Measurements from ENCODE around the gene SLC47A2.

Gene SLC47A2

DNA sequence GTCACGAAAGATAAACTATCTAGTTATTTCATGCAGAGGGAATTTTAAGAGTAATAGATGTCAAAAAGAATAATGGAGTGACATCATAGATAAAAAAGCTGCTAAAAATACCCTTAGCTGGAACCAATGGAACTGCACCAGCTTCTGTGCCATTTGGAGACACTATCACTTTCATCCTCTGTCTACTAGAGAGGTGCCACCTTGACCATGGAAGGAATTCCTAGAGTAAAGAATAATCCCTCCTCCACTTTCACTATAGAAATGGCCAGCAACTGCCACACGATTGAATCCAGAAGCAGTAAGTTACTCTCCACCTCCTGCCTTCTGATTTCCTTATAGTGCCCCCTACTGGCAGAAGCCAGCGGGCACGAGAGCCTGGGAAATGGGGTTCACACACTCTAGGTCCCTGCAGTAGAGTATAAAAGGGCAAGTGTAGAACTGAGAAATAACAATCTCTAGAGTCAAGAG lies 70.6 kb downstream of the SLC47A2 start:
- peak overlapping the region; percentile 98 for H3K27ac ChIP-seq
- TF ChIP-seq, protein P1, sequence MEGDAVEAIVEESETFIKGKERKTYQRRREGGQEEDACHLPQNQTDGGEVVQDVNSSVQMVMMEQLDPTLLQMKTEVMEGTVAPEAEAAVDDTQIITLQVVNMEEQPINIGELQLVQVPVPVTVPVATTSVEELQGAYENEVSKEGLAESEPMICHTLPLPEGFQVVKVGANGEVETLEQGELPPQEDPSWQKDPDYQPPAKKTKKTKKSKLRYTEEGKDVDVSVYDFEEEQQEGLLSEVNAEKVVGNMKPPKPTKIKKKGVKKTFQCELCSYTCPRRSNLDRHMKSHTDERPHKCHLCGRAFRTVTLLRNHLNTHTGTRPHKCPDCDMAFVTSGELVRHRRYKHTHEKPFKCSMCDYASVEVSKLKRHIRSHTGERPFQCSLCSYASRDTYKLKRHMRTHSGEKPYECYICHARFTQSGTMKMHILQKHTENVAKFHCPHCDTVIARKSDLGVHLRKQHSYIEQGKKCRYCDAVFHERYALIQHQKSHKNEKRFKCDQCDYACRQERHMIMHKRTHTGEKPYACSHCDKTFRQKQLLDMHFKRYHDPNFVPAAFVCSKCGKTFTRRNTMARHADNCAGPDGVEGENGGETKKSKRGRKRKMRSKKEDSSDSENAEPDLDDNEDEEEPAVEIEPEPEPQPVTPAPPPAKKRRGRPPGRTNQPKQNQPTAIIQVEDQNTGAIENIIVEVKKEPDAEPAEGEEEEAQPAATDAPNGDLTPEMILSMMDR (IDR thresholded peaks at IDR 0.05): peak; percentile 77
- no peak for TF ChIP-seq ZFX (IDR thresholded peaks at IDR 0.05; ENCODE audit: borderline replicate concordance)

DNA sequence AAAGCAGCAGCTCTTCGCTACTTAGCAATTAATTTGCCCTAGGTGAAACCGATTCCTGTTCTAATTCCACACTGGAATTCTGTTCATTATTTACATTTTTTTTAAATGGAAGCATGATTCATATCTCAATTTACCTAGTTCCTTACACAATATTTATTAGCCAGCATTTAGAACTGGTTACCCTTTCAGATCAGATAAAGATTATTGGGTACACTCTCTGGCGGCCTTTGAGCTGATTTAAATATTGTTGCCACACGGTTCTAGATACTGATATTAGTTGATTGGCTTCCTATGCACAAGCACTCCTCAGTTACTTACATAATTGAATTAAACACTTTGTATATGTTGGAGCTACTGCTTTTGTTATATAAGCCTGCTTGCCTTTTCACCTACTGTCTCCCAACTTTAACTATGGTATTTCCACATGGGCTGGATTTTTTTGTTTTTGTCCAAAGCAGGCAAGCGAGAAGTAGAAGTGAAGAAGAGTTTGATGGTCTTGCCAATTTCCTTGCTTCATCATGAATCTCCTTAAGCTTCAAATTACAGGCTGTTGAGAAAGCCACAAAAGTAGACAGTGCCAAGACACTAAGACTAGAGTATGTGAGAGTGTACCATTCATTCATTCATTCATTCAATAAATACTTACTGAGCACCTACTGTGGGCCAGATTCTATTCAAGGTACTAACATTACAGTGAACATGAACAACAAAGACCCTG lies 71.7 kb downstream of the SLC47A2 start:
- no peak for TF ChIP-seq ZFX (IDR thresholded peaks at IDR 0.05; ENCODE audit: borderline replicate concordance)
- TF ChIP-seq, protein P1 (IDR thresholded peaks at IDR 0.05): no peak
- H3K27ac ChIP-seq: peak overlapping the region; percentile 98

DNA sequence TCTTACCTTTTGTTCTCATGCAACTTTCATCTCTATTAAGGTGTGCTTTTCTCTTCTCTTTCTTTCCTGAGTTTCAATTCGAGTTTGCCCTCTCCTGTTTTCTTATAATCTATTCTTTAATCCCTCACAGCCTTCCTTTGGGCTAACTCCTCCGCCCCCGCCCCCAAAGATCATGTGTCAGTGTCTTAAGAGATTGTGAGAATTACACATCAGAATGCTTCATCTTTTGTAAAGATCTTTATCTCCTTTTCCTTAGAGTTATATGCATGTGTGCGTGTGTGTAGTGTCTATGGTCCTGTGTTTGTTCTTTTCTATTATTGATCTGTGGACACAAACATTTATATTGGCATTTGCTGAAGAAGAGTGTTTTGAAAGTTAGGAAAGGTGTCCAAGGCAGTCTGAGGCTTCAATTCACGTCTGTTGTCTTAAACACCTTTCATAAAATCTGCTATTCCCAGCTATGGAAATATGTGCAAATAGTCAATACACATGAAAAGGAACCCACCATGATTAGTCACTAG lies 74.0 kb downstream of the SLC47A2 start:
- TF ChIP-seq ZFX (IDR thresholded peaks at IDR 0.05; ENCODE audit: borderline replicate concordance): no peak
- TF ChIP-seq, protein P1 (IDR thresholded peaks at IDR 0.05): no peak
- peak overlapping the region; percentile 98 for H3K27ac ChIP-seq

DNA sequence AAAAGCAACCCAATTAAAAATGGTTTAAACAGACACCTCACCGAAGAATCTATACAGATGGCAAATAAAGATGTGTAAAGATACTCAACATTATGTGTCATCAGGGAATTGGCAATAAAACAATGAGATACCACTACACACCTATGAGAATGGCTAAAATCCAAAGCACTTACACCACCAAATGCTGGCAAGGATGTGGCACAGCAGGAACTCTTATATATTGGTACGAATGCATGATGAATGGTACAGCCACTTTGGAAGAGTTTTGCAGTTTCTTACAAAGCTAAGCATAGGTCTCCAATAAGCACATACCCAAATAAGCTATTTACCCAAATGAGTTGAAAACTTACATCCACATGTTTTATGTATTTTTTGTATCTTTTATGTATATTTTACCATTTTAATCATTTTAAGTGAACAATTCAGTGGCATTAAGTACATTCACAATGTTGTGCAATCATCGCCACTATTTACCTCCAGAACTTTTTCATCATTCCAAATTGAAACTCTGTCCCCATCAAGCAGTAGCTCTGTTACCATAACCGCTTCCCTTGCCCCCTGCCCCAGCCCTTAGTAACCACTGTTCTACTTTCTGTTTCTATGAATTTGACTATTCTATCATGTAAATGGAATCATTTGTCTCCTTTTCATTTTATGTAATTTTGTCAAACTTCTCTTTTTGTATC lies 74.6 kb downstream of the SLC47A2 start:
- peak overlapping the region; percentile 98 for H3K27ac ChIP-seq
- no peak for TF ChIP-seq ZFX (IDR thresholded peaks at IDR 0.05; ENCODE audit: borderline replicate concordance)
- TF ChIP-seq, protein P1 (IDR thresholded peaks at IDR 0.05): no peak

DNA sequence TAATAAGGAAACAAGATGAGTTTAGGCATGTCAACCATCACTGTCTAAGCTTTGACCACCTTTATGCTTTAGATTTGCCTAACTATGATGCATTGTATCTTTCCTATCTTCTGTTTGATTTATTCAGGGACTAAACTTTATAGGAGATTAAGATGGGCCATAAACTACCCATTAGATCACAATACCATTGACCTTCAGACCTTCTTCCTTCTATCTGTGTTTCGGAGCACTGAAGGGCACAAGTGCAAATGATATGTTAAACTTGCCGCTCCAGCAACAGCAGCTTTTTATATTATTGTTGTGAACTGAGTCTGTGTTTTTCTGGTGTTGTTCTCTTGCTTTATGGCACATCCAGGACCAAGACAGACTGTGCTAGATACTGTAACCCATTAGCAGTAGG lies 84.5 kb downstream of the SLC47A2 start:
- peak overlapping the region; percentile 93 for H3K27ac ChIP-seq
- TF ChIP-seq, protein P1 (IDR thresholded peaks at IDR 0.05): no peak
- no peak for TF ChIP-seq ZFX (IDR thresholded peaks at IDR 0.05; ENCODE audit: borderline replicate concordance)

DNA sequence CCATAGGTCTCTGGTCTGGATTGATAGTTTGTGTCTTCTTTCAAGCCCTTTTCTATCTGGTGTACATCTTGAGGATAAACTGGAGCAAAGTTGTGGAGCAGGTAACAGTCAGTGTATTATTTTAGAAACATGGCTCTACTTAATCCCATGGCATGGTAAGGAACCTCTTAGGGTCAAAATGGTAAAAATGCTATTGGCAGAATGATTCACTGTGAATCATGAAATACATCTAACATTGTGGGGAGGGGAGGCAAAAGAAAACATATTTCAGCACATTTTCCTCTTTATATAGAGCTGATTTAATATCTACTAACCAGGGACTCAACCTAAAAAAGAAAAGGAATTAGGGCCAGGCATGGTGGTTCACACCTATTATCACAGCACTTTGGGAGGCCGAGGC lies 85.7 kb downstream of the SLC47A2 start:
- H3K27ac ChIP-seq: peak overlapping the region; percentile 93
- TF ChIP-seq, protein P1 (IDR thresholded peaks at IDR 0.05): no peak
- no peak for TF ChIP-seq ZFX (IDR thresholded peaks at IDR 0.05; ENCODE audit: borderline replicate concordance)

DNA sequence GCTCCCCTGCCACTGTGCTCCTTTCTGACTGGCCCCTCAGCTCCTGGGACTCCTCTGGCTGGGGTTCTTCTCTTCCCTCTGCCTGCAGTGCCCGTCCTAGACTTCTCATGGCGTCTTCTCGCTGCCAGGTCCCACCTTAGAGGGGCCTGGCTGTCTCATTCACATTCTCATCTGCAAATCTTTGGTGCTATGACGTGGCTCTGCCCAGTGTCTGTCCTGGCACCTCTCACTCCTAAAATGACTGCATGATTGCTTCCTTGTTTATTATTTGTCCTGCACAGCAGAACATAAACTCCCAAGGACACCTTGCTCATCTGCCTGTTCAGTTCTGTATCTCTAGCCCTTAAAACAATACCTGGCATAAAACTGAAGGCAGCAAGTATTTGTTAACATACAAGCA lies 86.3 kb downstream of the SLC47A2 start:
- peak overlapping the region; percentile 93 for H3K27ac ChIP-seq
- TF ChIP-seq ZFX (IDR thresholded peaks at IDR 0.05; ENCODE audit: borderline replicate concordance): no peak
- TF ChIP-seq, protein P1 (IDR thresholded peaks at IDR 0.05): no peak
